NCI-H2029 (cell line): ENCODE data around the gene SPHKAP.
"Not testable (repeated sequence)": the region's sequence is repeated elsewhere in the genome, so short reads cannot be mapped to it uniquely, and the experiment has no call there.

Experiments used
- DNase-seq: peaks from one replicate; lab custom pipeline; 2025; lab: John Stamatoyannopoulos, UW

The SPHKAP gene

GRCh38 chr2:228103379-228103778 lies 78.1 kb downstream of the SPHKAP start:
- no peak for DNase-seq

DNA sequence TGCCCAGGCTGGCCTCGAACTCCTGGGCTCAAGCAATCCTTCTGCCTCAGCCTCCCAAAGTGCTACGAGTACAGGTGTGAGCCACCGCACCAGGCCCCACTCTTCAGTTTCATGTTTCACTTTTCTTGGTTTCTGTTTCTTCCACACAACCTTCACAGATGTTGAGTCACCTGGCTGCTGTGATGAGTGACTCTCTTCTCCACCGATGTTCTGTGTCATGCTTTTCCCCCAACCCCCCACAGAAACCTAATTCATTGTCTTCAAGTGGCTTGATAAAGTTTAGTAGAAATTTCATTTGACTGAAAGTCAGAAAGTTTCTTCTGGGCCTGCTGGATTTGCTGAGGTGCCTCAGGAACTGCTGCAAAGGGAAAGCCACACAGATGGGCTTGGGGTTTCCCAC lies 78.5 kb downstream of the SPHKAP start:
- no peak for DNase-seq

DNA sequence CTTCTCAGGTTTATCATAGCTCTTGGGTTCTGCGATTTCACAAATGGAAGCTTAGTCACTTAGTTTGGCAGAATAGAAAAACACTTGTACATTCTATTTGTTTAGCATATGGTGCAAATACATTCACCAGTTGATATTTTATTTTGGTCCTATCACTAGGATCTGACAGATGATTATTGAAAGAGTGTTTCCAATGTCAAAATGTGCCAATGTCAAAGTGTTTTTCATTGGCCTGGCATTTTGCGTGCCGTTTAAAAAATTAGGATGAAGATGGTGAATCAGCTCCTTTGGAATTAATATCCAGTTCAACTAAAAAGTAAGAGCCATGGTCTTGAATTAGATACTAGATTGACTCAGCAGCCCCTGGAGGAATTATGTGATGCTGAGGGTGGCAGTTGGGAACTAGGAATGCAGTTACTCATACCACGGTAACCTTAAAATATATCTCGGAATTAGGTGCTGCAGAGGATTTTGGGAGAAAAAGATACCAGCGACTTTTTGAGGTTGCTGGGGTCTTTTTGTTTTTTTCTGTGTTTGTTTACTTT lies 87.0 kb downstream of the SPHKAP start:
- DNase-seq: no peak

GRCh38 chr2:228092056-228092455 lies 89.4 kb downstream of the SPHKAP start:
- no peak for DNase-seq

- DNase-seq: no peak
Observed at GRCh38 chr2:228086561-228086960, 94.9 kb downstream of the SPHKAP start.

- DNase-seq: no peak
Observed at GRCh38 chr2:228084717-228085116, 96.8 kb downstream of the SPHKAP start.

GRCh38 chr2:228083131-228083530 lies 98.4 kb downstream of the SPHKAP start:
- no peak for DNase-seq

DNA sequence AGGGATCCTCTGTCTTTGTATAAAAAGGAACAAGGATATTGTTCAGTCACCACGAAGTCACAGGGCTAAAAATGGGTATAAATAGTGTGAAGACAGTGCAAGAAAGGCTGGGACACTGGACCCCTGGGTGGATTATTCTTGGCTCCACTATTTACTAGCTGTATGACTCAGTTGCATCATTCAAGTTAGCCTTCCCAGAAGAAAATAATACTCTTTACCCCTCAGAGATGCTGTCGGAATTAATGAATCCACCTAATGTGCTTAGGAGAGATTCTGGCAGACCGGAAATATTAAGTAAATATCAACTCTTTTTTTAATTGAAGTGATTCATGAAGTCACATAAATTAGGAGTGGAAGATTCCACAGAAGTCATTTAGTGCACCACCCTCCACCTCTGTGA lies 98.9 kb downstream of the SPHKAP start:
- no peak for DNase-seq

GRCh38 chr2:228079194-228079593 lies 102.3 kb downstream of the SPHKAP start:
- DNase-seq: no peak

DNA sequence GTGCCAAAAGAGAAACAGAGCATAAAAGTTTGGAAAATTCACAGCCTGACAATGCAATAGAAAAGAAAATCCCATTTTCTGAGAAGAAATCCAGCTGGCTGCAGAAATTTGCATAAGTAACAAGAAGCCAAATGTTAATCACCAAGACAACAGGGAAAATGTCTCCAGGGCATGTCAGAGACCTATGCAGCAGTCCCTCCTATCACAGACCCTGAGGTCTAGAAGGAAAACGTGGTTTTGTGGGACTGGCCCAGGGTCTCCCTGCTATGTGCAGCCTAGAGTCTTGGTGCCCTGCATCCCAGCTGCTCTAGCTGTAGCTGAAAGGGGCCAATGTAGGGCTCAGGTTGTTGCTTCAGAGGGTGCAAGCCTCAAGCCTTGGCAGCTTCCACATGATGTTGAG lies 104.8 kb downstream of the SPHKAP start:
- DNase-seq: not testable (repeated sequence)

DNA sequence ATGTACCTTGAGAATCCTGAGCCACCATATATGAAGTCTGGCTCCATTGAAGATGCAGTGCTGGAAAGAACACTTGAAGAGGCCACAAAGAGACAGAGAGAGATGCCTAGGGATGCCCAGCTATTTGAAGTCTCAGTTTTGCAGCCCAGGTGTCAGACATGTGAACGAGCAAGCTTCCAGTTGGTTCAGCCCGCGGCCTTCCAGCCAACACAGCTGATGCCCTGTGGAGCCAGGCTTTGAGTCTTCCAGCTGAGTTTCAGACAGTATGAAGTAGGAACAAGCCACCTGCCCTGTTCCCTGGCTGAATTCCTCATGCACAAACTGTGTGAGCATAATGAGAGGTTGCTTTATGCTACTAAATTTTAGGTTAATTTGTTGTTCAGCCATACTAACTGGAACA lies 108.8 kb downstream of the SPHKAP start:
- no peak for DNase-seq

GRCh38 chr2:228067309-228067708 lies 114.2 kb downstream of the SPHKAP start:
- DNase-seq: no peak

- no peak for DNase-seq
Observed at GRCh38 chr2:228066126-228066798, 115.2 kb downstream of the SPHKAP start.

DNA sequence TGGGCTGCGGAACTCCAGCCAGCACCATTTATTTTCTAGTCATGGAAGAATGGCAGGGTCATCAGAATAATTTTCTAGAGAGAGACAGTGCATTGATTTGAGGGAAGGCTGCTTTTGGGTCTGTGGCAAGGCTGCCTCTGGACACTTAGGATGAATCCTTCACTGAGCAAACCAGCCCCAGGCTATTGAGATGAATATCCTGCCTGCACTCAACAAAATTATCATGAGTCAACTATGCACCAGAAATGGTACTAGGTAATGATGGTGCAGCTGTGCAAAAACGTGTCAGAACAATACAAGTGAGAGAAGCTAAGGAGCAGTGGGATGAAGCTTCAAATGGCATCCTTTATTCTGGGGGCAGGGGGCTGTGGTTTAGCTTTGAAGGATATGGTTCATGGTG lies 115.8 kb downstream of the SPHKAP start:
- DNase-seq: no peak

DNA sequence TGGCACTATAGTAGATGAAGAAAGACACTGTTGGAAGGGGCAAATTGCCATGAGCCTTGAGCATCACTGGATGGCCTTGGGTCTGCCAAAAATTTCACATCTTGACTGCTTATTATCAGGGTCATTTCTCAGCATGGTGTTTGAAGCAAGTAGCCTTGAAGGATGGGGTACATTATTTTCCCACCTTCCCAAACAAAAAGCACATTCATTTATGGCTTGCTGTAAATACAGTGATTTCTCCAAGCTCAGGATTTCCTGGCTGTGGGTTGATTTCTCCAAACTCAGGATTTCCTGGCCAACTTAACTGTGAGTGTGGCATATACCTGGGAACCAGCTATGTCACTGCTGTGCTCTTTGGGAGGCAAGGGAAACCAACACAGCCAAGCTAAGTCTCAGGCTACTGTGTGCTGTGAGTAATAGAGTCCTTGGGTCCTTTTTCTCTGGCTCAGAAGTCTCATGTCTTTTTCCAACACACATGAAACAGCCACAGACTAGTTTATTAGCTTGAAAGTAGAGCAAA lies 116.6 kb downstream of the SPHKAP start:
- no peak for DNase-seq

DNA sequence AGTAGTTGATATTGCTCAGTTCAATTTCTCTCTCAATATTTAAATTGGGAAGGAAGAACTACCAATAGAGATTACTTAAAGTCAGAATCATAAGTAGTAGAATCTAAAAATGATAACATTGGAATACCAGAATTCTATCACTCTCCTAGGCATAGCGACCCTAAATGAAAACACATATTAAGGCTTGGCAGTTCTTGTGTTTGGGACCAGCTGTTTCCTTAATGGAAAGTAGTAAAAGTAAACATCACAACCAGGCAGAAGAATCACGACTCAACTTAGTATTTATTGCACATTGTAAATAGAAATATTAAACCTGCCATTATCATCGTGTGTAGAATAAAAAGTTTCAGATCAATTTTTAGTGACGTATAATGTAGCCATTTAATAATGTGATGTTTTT lies 117.5 kb downstream of the SPHKAP start:
- no peak for DNase-seq

DNA sequence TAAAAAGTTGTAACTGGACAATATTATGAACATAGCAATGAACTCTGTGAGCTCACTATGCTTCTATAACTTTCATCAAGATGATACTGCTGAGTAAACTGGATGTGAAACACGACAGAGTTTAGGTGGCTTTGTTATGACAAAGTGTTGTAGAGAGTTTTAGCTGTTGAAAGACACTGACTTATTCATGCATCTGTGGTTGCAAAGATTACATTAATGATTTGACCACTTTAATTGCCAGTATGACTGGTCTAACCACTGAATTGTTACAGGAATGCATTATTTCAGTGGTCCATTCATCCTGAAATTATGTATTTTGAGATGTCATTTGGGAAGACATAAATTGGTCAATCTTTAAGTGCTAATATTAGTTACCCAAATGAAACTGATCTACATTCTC lies 117.9 kb downstream of the SPHKAP start:
- no peak for DNase-seq

- no peak for DNase-seq
Observed at GRCh38 chr2:228059735-228060134, 121.8 kb downstream of the SPHKAP start.

DNA sequence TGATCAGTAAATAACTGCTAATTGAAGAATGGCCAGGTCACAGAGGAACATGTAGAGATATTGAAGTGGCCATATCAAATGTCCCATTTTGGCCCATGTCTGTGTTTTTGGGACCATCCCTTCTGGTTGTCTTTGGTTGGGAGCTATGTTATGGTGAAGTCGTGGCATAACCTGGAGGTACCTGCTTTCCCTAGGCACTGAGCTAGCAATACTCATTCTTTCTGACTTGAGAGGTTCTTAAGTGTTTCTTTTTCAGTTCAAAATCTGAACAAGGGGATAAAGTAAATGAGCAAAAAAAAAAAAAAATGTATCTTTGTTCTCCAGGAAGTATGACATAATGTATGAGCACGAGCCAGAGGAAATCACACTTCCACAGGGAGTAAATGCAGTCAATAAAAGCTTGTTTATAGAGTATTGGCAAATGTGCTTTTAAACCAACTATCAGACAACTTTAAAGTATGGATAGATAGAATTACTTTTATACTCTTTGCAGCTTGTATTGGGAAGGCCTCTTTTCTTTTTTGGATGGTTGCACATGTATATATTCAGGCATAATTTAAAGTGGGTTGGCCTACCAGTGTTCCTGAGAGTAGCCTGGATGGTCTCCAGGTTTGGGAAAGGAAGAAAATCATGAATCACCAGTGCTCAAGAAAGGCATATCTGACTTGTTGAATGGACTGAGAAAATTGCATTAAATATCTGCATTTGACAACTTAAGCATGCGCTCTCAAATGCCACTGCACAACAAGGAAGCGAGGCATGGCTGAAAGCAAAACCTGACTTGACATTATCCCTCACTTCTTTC lies 125.0 kb downstream of the SPHKAP start:
- DNase-seq: no peak

DNA sequence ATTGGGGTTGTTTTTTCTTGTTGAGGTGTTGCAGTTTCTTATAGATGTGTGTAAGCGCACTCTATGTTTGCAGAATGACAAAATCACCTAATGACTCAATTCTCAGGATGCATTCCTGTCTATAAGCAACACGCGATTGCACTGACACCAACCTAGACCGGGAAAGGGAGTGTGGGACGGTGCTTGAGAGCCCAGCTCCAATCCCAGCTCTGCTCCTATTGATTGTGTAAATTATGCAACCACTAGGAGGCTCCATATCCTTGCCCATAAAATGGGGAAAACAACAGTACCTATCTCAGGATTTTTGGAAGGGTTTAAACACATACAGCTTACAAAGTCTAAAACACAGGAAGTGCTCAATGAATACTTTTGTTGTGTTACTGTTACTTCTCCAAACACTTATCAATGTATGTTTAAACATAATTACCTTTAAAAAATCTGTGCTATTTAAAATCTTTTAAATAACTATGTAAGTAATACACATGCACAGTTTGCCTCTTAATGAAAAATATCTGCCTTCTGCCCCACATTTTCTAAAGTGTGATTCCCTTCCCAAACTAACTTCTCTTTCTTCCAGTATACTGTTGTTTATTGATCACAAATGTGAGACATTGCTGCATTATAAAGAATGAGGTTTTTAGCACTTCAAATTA lies 132.5 kb downstream of the SPHKAP start:
- peak; percentile 22 for DNase-seq

- DNase-seq: no peak
Observed at GRCh38 chr2:228040995-228041394, 140.5 kb downstream of the SPHKAP start.

GRCh38 chr2:228039752-228040534 lies 141.5 kb downstream of the SPHKAP start:
- no peak for DNase-seq
